ENCODE data around the gene ELOA.

ELOA gene

GRCh38 chr1:23799255-23799569 lies 55.9 kb downstream of the ELOA start:
- in situ Hi-C loops (cut with MboI; ENCODE audit: low sequenced_read_pairs), result no loop called here

DNA sequence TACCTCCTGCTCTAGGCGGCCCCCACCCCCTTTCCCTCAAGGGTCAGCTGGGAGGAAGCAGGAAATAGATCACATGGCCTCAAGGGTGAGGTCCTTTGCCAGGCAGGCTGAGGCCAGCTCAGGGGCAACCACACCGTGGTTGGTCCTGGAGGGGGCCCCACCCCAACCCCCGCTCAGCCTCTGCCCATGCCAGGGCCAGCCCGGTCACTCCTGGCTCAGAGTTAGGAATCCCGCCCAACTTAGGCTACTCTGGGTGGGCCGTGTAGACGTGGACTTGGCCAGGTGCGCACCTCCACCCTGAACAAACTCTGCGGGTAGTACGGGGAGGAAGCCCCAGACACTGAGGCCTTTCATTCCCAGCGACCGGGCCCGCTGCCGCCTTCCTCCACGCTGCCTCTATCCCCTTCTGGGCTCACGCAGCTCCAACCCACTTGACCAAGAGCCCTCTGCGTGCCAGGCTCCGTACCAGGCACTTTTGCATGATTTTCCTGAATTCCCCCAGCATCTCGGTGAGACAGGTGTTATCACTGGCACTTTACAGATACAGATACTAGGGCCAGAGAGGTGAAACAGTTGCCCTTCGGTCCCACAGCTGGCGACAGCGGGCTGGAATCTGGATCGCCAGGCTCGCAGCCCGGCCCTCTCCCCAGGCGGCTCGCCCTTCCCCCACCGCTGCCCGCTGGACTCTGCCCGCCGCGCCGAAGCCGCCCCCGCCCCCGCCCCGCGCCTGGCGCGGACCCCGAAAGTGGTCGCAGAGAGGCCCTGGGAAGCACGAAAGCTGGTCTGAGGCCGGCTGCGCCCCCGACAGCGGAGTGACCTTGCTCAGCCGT lies 56.5 kb downstream of the ELOA start:
- in situ Hi-C loops (cut with MboI; ENCODE audit: low sequenced_read_pairs), result loop anchor here (10.0 kb wide), 1 partner anchor 115 kb away; the partner anchor contains the start of gene CNR2

DNA sequence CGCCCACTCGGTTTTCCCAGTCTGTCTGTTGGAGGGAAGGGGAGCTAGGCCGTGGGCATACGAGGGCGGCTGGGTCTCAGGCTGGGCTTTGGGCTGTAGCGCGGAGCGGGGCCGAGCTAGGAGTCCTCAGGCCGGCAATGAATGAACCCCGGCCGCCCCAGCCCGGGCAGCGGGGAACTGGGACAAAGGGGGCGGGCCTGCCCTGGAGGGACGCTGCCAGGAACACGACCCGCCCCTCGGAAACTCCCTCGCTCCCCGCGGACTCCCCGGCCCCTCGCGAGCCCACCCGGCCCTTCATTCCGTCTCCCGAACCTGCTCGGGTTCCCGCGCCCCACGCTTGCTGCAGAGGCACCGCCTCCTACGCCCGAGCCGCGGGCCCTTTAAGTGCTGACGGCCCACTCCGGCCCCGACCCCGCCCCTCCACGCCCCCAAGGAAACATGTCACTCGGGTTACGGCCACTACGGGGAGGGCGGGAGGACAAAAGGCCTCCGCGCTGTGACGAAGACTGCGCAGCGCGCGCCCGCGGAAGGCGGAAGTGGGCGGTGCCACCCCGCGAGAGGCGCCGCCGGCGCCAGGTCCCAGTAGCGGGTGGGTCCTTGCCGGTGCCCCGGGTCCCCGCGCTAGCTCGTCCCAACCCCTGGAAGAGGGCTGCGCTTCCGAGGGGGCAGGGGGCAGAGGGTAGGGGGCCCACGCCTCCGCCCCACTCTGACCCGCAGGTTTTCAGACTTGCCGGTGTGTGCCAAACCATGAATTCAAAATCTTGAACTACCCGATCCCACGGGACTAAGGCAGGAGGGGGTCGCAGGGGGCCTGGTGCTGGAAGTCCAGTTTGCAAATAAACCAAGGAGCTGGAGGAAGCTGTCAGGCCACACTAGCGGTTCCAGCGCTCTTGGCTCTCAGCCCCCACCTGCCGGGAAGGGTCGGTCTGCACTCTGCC lies 57.4 kb downstream of the ELOA start, which contains the start of gene GALE:
GALE (minus strand) TSS at position 355 of the 938 bp plus-strand sequence. CDS start 1,747 bp downstream, outside the sequence.
- in situ Hi-C loops (cut with MboI; ENCODE audit: low sequenced_read_pairs), result loop anchor here (10.0 kb wide), 1 partner anchor 114 kb away; the partner anchor contains the start of gene CNR2

DNA sequence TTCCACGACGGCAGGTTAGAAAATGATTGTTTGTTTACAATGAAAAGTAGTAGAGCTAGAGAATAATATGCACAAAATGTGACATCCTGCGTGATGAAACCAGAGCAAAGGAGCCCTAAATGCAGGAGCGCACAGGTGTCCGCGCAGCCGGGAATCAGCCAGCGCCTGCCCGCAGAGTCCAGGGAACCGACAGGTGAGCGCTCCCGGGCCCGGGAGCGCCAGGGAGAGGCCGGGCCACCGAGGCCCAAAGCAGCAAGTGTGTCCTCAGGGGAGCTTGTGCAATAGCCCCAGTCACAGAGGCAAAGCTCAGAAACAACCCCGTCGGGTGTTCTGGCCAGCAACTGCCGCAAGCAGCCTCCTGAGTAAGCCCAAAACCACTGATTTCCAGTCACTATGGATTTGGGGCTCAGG lies 58.1 kb downstream of the ELOA start:
- in situ Hi-C loops (cut with MboI; ENCODE audit: low sequenced_read_pairs), result loop anchor here (10.0 kb wide), 1 partner anchor 113 kb away; the partner anchor contains the start of gene CNR2

DNA sequence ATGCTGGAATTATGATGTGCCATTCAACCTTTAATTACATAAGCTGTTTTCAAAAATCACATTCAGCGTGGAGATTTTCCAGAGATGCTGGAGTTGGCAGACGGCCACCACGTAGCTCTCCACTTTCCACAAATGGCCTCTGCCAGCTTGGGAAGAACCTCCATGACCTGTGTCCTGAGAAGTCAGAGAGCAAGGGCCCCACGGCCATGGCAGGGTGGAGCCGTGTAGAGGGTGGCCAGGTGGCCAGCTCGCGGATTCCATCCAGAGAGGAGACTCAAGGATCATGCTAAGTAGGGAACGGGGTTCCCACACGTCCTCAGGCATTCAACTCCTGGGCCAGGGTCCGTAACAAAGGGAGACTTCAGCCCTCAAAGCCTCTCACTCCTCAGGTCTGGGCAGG lies 58.6 kb downstream of the ELOA start:
- in situ Hi-C loops (cut with MboI; ENCODE audit: low sequenced_read_pairs), result loop anchor here (10.0 kb wide), 1 partner anchor 113 kb away; the partner anchor contains the start of gene CNR2

DNA sequence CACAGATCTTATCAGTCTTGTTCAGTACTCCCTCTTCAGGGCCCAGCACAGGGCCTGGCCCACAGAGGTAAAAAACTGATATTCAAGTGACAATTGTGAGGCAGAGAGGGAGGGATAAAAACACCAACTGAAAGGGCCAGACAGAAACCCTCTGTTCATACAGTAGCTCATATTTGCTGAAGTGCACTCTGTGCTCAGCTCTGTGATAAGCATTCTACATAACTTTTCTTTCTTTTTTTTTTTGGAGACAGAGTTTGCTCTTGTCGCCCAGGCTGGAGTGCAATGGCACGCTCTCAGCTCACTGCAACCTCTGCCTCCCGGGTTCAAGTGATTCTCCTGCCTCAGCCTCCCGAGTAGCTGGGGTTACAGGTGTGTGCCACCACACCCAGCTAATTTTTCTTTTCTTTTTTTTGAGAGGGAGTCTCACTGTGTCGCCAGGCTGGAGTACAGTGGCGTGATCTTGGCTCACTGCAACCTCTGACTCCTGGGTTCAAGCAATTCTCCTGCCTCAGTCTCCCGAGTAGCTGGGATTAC lies 59.6 kb downstream of the ELOA start:
- in situ Hi-C loops (cut with MboI; ENCODE audit: low sequenced_read_pairs), result loop anchor here (10.0 kb wide), 1 partner anchor 112 kb away; the partner anchor contains the start of gene CNR2

- in situ Hi-C loops (cut with MboI; ENCODE audit: low sequenced_read_pairs), result loop anchor here (10.0 kb wide), 1 partner anchor 111 kb away; the partner anchor contains the start of gene CNR2
Measured at GRCh38 chr1:23803674-23804073, 60.4 kb downstream of the ELOA start.

- in situ Hi-C loops (cut with MboI; ENCODE audit: low sequenced_read_pairs), result loop anchor here (10.0 kb wide), 1 partner anchor 110 kb away; the partner anchor contains the start of gene CNR2
Measured at GRCh38 chr1:23804183-23804835, 61.0 kb downstream of the ELOA start.

DNA sequence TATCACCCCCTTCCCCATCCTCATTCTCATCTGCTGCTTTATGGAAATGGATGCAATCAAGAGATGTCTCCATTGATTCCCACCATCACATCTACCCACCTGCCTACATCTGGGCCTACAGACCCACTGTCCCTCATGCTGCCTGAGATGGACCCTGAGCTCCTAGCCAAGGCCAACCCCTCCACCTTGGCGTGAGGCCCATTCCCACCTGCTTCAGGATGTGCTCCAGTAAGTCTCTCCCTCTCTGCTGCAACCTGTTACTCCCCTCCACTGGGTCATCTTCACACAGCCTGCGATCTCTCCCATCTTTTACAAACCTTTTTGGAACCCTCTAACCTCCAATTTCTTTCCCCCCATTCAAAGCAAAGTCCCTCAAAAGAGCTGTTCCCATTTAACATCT lies 61.8 kb downstream of the ELOA start:
- in situ Hi-C loops (cut with MboI; ENCODE audit: low sequenced_read_pairs), result loop anchor here (5.0 to 10.0 kb wide), 2 partner anchors 57 to 110 kb away; partner anchors contain the start of gene CNR2

- in situ Hi-C loops (cut with MboI; ENCODE audit: low sequenced_read_pairs), result loop anchor here (5.0 to 10.0 kb wide), 2 partner anchors 56 to 109 kb away; partner anchors contain the start of gene CNR2
Measured at GRCh38 chr1:23806280-23806679, 63.0 kb downstream of the ELOA start.

- in situ Hi-C loops (cut with MboI; ENCODE audit: low sequenced_read_pairs), result loop anchor here (5.0 to 10.0 kb wide), 2 partner anchors 55 to 107 kb away; partner anchors contain the start of gene CNR2
Measured at GRCh38 chr1:23807453-23807852, 64.2 kb downstream of the ELOA start.

DNA sequence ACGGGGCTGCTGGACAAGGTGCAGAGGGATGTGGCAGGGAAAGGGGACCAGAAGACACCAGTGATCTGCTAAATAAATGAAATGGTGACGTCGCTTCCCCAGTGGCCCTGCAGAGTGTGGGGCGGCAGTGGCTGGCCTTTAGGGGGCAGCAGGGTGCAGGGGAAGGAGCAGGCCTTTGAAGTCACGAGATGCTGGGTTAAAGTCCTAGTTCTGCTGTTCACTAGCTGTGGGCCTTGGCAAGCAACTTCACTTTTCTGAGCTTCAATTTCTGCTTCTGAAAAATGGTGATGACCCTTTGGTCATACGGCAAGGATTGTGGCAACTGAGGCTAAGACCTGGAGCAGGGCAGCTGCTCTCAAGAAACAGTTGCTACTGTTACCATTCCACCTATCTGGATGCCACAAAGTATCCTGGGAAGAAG lies 66.5 kb downstream of the ELOA start:
- in situ Hi-C loops (cut with MboI; ENCODE audit: low sequenced_read_pairs), result loop anchor here (5.0 to 10.0 kb wide), 2 partner anchors 53 to 105 kb away; partner anchors contain the start of gene CNR2

DNA sequence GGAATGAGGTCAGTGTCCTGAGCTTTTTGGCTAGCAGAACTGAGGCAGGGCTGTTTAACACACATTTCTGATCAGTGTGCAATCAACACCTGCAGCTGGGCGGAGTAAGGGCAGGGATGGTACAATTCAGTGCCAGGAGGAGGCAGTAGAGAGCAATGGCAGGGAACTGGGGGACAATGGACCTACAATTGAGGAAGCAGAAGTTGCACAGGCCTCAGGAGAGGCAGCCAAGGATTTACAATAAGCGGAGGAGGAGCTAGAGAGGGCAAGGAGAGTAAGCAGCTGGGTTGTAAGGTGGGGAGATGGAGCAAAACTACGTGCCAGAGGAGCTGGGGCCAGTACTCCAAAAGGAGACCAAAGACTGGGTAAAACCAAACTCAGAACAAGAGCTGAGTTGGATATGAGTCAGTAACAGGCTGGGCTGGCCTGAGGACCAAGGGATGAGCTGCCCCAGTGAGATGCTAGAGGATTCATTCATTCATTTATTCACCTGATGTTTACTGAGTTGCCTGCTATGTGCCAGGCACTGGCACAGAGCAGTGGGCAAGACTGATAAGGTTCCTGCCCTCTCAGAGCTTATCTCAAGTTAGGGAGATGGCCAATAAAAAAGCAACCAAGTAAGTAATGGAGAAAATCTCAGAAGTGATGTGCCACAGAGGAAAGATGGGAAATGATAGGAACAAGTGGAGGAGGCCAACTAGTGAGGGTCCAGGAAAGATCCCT lies 67.7 kb downstream of the ELOA start:
- in situ Hi-C loops (cut with MboI; ENCODE audit: low sequenced_read_pairs), result no loop called here
